ENCODE data around the gene CHRNA7.

DNA sequence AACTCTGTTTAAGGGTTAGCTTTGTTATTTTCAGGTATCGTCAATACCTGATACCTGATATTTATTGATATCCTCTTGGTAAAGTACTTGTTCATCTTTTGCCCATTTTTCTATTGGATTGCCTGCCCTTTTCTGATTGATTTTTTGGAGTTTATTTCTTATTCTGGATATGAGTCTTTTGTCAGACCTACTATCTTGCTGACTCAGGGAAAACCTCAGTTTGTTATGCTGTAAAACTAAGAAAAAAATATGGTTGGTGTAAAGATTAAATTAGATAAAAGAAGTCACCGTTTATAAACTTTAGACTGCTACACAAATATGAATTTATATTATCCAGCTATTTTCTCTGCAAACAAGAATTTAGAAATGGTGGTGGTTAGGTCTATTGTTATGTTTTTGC lies 65.9 kb downstream of the CHRNA7 start:
- TF ChIP-seq, protein P1, sequence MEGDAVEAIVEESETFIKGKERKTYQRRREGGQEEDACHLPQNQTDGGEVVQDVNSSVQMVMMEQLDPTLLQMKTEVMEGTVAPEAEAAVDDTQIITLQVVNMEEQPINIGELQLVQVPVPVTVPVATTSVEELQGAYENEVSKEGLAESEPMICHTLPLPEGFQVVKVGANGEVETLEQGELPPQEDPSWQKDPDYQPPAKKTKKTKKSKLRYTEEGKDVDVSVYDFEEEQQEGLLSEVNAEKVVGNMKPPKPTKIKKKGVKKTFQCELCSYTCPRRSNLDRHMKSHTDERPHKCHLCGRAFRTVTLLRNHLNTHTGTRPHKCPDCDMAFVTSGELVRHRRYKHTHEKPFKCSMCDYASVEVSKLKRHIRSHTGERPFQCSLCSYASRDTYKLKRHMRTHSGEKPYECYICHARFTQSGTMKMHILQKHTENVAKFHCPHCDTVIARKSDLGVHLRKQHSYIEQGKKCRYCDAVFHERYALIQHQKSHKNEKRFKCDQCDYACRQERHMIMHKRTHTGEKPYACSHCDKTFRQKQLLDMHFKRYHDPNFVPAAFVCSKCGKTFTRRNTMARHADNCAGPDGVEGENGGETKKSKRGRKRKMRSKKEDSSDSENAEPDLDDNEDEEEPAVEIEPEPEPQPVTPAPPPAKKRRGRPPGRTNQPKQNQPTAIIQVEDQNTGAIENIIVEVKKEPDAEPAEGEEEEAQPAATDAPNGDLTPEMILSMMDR (conservative IDR thresholded peaks at IDR 0.05; ENCODE audit: low read length), result no peak
- no peak for TF ChIP-seq EZH2phosphoT487 (IDR thresholded peaks at IDR 0.05; ENCODE audit: borderline replicate concordance)
